ENCODE measurements around the gene PELI2.

PELI2 gene

DNA sequence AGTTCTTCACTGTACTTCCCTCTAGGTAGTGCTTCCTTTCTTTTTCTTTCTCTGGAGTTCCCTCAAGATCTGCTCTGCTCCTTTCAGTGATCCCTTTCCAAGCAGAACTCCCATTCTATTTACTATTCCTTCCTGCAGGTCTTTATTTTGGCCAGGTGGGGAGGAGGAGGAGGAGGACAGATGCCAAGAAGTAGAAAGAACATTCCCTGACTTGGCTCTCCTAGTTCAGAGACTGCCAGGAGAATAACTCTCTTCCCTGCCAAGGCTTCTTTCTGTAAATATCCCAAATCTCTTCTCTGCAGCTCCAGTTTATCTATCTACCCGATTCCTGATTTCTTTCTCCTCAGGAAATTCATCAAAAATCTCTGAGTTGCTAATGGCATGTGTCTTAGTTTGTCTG lies 231.7 kb downstream of the PELI2 start:
- Histone ChIP-seq H3K4me3 (ENCODE audit: low read depth, low read length) (no peak overlapping the region), H3K4me1 (no peaks in the 10 kb centered on the region), H3K36me3 (no peaks in the 10 kb centered on the region), H3K27me3 (peaks cover 5% of the 10 kb centered on the region; the same call in 1 of the 2 replicates), H3K9me3 (no peaks in the 10 kb centered on the region)
- DNase-seq, result no peak
- no peak for TF ChIP-seq CTCF (IDR thresholded peaks at IDR 0.05; ENCODE audit: low read depth, low read length)

Measured in BE2C (cell line).